HG03025 (cell line): Measurements from ENCODE around the gene ZFYVE9.
A peak's percentile ranks its signal among the peaks of the same experiment; 100 is the strongest.
"Not testable (repeated sequence)": the region's sequence is repeated elsewhere in the genome, so short reads cannot be mapped to it uniquely, and the experiment has no call there.

Experiments used
- ATAC-seq: cut with Tn5 transposase; IDR thresholded peaks from one replicate; pipeline ENCODE4 v1.9.1; 2021; ENCODE audit warnings: mild to moderate bottlenecking, moderate library complexity; ENCODE audit not compliant: unreplicated experiment, low FRiP score

The ZFYVE9 gene

GRCh38 chr1:52142220-52143183 is 613 bp downstream of the ZFYVE9 start:
- ATAC-seq, result peak; percentile 49

GRCh38 chr1:52145137-52145536 is 3.2 kb downstream of the ZFYVE9 start:
- ATAC-seq, result no peak

GRCh38 chr1:52150445-52150844 is 8.6 kb downstream of the ZFYVE9 start:
- ATAC-seq, result not testable (repeated sequence)

GRCh38 chr1:52150946-52151345 is 9.1 kb downstream of the ZFYVE9 start:
- no peak for ATAC-seq

- ATAC-seq, result no peak
Measured at GRCh38 chr1:52152572-52152971, 10.7 kb downstream of the ZFYVE9 start.

GRCh38 chr1:52153010-52153409 is 11.1 kb downstream of the ZFYVE9 start:
- no peak for ATAC-seq

GRCh38 chr1:52153898-52154297 is 12.0 kb downstream of the ZFYVE9 start:
- no peak for ATAC-seq

GRCh38 chr1:52156460-52156859 is 14.6 kb downstream of the ZFYVE9 start:
- no peak for ATAC-seq

GRCh38 chr1:52157582-52157981 is 15.7 kb downstream of the ZFYVE9 start:
- ATAC-seq, result no peak

- no peak for ATAC-seq
Measured at GRCh38 chr1:52158218-52158617, 16.3 kb downstream of the ZFYVE9 start.

- no peak for ATAC-seq
Measured at GRCh38 chr1:52159033-52159789, 17.3 kb downstream of the ZFYVE9 start.

GRCh38 chr1:52162947-52163346 is 21.1 kb downstream of the ZFYVE9 start:
- no peak for ATAC-seq

- ATAC-seq, result no peak
Measured at GRCh38 chr1:52164604-52165003, 22.7 kb downstream of the ZFYVE9 start.

- ATAC-seq, result no peak
Measured at GRCh38 chr1:52166996-52167753, 25.3 kb downstream of the ZFYVE9 start.

- no peak for ATAC-seq
Measured at GRCh38 chr1:52168373-52169080, 26.6 kb downstream of the ZFYVE9 start.

- not testable (repeated sequence) for ATAC-seq
Measured at GRCh38 chr1:52171149-52171548, 29.3 kb downstream of the ZFYVE9 start.

- ATAC-seq, result no peak
Measured at GRCh38 chr1:52179073-52179472, 37.2 kb downstream of the ZFYVE9 start.

GRCh38 chr1:52180176-52180575 is 38.3 kb downstream of the ZFYVE9 start:
- no peak for ATAC-seq

GRCh38 chr1:52181759-52182158 is 39.9 kb downstream of the ZFYVE9 start:
- ATAC-seq, result not testable (repeated sequence)

GRCh38 chr1:52182328-52182727 is 40.4 kb downstream of the ZFYVE9 start:
- ATAC-seq, result not testable (repeated sequence)
